Measurements from ENCODE around the gene RAB11FIP4.

GRCh38 chr17:31541559-31541958 lies 150.1 kb downstream of the RAB11FIP4 start:
- TF ChIP-seq, protein P1, sequence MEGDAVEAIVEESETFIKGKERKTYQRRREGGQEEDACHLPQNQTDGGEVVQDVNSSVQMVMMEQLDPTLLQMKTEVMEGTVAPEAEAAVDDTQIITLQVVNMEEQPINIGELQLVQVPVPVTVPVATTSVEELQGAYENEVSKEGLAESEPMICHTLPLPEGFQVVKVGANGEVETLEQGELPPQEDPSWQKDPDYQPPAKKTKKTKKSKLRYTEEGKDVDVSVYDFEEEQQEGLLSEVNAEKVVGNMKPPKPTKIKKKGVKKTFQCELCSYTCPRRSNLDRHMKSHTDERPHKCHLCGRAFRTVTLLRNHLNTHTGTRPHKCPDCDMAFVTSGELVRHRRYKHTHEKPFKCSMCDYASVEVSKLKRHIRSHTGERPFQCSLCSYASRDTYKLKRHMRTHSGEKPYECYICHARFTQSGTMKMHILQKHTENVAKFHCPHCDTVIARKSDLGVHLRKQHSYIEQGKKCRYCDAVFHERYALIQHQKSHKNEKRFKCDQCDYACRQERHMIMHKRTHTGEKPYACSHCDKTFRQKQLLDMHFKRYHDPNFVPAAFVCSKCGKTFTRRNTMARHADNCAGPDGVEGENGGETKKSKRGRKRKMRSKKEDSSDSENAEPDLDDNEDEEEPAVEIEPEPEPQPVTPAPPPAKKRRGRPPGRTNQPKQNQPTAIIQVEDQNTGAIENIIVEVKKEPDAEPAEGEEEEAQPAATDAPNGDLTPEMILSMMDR (IDR thresholded peaks at IDR 0.05) = peak in 1 of 6 experiments; percentile 13
- no peak for TF ChIP-seq POLR2A (IDR thresholded peaks at IDR 0.05)
